ENCODE measurements around the gene CSNK2A1. TPM values are rescaled to one million over a fixed set of nuclear protein-coding genes. Genes with fewer than 3 reads are reported as not detected.

CSNK2A1 gene
- total and polyA plus RNA-seq, 2 of the 8 experiments (the other 6 are each of a cell fraction or from before 2014, with no cell fraction given): 117 to 260 TPM

DNA sequence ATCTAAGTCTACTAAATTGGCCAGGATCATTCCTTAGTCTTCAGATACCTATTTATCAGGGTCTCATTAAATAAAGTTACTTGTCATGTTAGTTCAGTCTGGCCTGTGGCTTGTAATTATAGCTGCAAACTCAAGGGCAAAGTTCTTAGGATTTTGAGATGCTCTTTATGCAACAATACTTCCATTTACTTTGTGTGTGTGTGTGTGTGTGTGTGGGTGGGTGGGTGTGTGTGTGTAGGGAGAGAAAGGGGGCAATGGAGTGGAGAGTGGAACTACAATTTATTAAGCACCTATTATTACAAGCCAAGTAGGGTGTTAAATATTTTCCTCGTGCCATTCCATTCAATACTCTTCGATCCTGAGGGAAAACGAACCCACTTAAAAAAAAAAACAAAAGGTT lies 63.5 kb downstream of the CSNK2A1 start:
- Histone ChIP-seq H4K20me1 (replicated peaks in 1 of 2; ENCODE audit: control insufficient read depth in 1 of 2, insufficient read depth in 2 of 2, low read length in 2 of 2) (peaks cover 0 to 5% of the 10 kb centered on the region in 2 experiments), H4K5ac (ENCODE audit: insufficient read length, low read depth, low read length) (no peak overlapping the region), H3K79me2 (ENCODE audit: control insufficient read depth in 1 of 2, insufficient read depth in 2 of 2, low read length in 2 of 2) (no peaks in the 10 kb centered on the region), H4K8ac (ENCODE audit: extremely low read depth, insufficient read depth, low read length) (no peak overlapping the region), H2BK15ac (ENCODE audit: low read length) (no peak overlapping the region), H3K56ac (replicated peaks; ENCODE audit: insufficient read length, low read depth, low read length) (no peak overlapping the region), H3K79me1 (ENCODE audit: low read depth, low read length) (no peaks in the 10 kb centered on the region), H4K91ac (replicated peaks; ENCODE audit: insufficient read length, low read length) (no peak overlapping the region), H2AK5ac (ENCODE audit: low read depth, low read length) (no peak overlapping the region), H3K9ac (replicated peaks in 1 of 4; ENCODE audit: extremely low read depth in 1 of 4, low read depth in 3 of 4, low read length in 3 of 4) (no peak overlapping the region), H3K4me2 (ENCODE audit: insufficient read depth in 1 of 2, low read depth in 2 of 2, low read length in 2 of 2) (no peak overlapping the region), H3K4ac (replicated peaks; ENCODE audit: insufficient read length, low read depth, low read length) (no peak overlapping the region), H2BK20ac (ENCODE audit: low read length) (no peak overlapping the region), H3K14ac (ENCODE audit: insufficient read length) (no peak overlapping the region), H3K4me3 (ENCODE audit: extremely low read depth in 1 of 4, insufficient read depth in 2 of 4, low read depth in 3 of 4, low read length in 4 of 4) (no peak overlapping the region), H3K27ac (ENCODE audit: low read depth, low read length) (no peak overlapping the region), H3K23ac (ENCODE audit: insufficient read length) (no peak overlapping the region), H3K23me2 (ENCODE audit: low read depth, low read length) (no peaks in the 10 kb centered on the region), H3K36me3 (ENCODE audit: control insufficient read depth in 2 of 4, insufficient read depth in 4 of 4, low read length in 3 of 4) (peaks cover 16 to 56% (median 37%) of the 10 kb centered on the region in 4 experiments), H2BK120ac (replicated peaks; ENCODE audit: low read depth, low read length) (no peak overlapping the region), H3K4me1 (replicated peaks in 1 of 4; ENCODE audit: control insufficient read depth in 3 of 4, insufficient read depth in 4 of 4, low read length in 3 of 4) (no peaks in the 10 kb centered on the region), H3K18ac (ENCODE audit: extremely low read depth, low read length) (no peak overlapping the region), H2AFZ (ENCODE audit: low read length) (no peak overlapping the region), H3K9me3 (ENCODE audit: insufficient read depth in 2 of 2, low read depth in 1 of 2, low read length in 1 of 2) (no peaks in the 10 kb centered on the region), H2BK5ac (ENCODE audit: low read depth, low read length) (no peak overlapping the region), H3K27me3 (replicated peaks in 1 of 4; ENCODE audit: control insufficient read depth in 3 of 4, extremely low read depth in 1 of 4, insufficient read depth in 3 of 4, low read length in 3 of 4) (no peaks in the 10 kb centered on the region), H2BK12ac (ENCODE audit: low read depth, low read length) (no peak overlapping the region)
- ChIA-PET POLR2A (ENCODE audit: partially characterized antibody) (no interaction called here), CTCF (ENCODE audit: partially characterized antibody) (interaction anchor here (0.8 to 5.3 kb wide), 5 partner anchors 34 to 125 kb away, joined by 3 to 36 read pairs (median 9); no protein-coding TSS in a partner anchor)
- no peak for TF ChIP-seq POU5F1 (IDR thresholded peaks at IDR 0.05; ENCODE audit: low read depth, low read length)
- TF ChIP-seq TAF7 (optimal IDR thresholded peaks at IDR 0.05; ENCODE audit: borderline replicate concordance, low read depth, low read length): no peak
- TF ChIP-seq, protein P1, sequence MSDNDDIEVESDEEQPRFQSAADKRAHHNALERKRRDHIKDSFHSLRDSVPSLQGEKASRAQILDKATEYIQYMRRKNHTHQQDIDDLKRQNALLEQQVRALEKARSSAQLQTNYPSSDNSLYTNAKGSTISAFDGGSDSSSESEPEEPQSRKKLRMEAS (IDR thresholded peaks at IDR 0.05): no peak
- 92% methylated on average over 3 of the region's 3 CpGs; no CpG with 5 or more reads in 1 of the 2 experiments for WGBS, 2 experiments (ENCODE audit: extremely low coverage in 1 of 2, insufficient coverage in 1 of 2, insufficient read length in 1 of 2, insufficient replicate concordance in 2 of 2, low coverage in 1 of 2, low lambda C conversion rate in 2 of 2, missing lambda C conversion rate in 1 of 2)
- FAIRE-seq (no peak), DNase-seq (ENCODE audit: low read depth in 1 of 2, low spot score in 2 of 2) (no peak)

All from H1 (cell line).